ENCODE results near the gene NSMCE1. TPM values are rescaled to one million over a fixed set of nuclear protein-coding genes. Genes with fewer than 3 reads are reported as not detected.

Gene NSMCE1
- total RNA-seq, 1 donor from 2014 or later = 61.0 TPM

- CTCF ChIA-PET = interaction anchor here (0.6 to 5.7 kb wide), 15 partner anchors 10 to 168 kb away, joined by 3 to 98 read pairs (median 8); no protein-coding TSS in a partner anchor
- H3K36me3 Mint-ChIP-seq (ENCODE audit: low read depth) = peaks cover 28% of the 10 kb centered on the region
- POLR2A ChIA-PET = interaction anchor here (1.1 to 11.1 kb wide), 13 partner anchors 17 to 216 kb away, joined by 3 to 96 read pairs (median 13); partner anchors contain the start of genes IL21R, KDM8 and NSMCE1
- no peak for ATAC-seq (ENCODE audit: low read depth)
- peaks cover 86% of the 10 kb centered on the region for H3K4me1 Mint-ChIP-seq
- peak overlapping the region; percentile 88 for H3K27ac Mint-ChIP-seq
- DNase-seq = no peak
- no peaks in the 10 kb centered on the region for H3K9me3 Mint-ChIP-seq
- TF ChIP-seq CTCF (IDR thresholded peaks at IDR 0.05) = no peak
- intact Hi-C loops (cut with micrococcal nuclease) = loop anchor here (1.0 kb wide), 4 partner anchors 57 to 221 kb away; no protein-coding TSS in a partner anchor
- no peak overlapping the region for H3K4me3 Mint-ChIP-seq
- no peaks in the 10 kb centered on the region for H3K27me3 Mint-ChIP-seq
Measured at GRCh38 chr16:27235938-27236245, 32.7 kb downstream of the NSMCE1 start.

- Mint-ChIP-seq H3K36me3 (ENCODE audit: low read depth) (peaks cover 33% of the 10 kb centered on the region), H3K4me1 (peaks cover 92% of the 10 kb centered on the region), H3K27me3 (no peaks in the 10 kb centered on the region), H3K4me3 (peak overlapping the region; percentile 73), H3K27ac (peak overlapping the region; percentile 88), H3K9me3 (no peaks in the 10 kb centered on the region)
- POLR2A ChIA-PET = interaction anchor here (0.6 to 11.1 kb wide), 29 partner anchors 9 to 220 kb away, joined by 3 to 96 read pairs (median 5); partner anchors contain the start of genes IL21R, KDM8 and NSMCE1
- CTCF ChIA-PET = interaction anchor here (0.8 to 5.7 kb wide), 40 partner anchors 8 to 225 kb away, joined by 3 to 98 read pairs (median 4); partner anchors contain the start of gene KDM8
- intact Hi-C loops (cut with micrococcal nuclease) = loop anchor here (1.0 kb wide), 4 partner anchors 56 to 222 kb away; no protein-coding TSS in a partner anchor
- ATAC-seq (ENCODE audit: low read depth) (peak; percentile 10), DNase-seq (no peak)
- TF ChIP-seq CTCF (IDR thresholded peaks at IDR 0.05) = peak; percentile 44
Measured at GRCh38 chr16:27235055-27235937, 33.3 kb downstream of the NSMCE1 start.

- Mint-ChIP-seq H3K36me3 (ENCODE audit: low read depth) (peaks cover 28% of the 10 kb centered on the region), H3K4me3 (no peak overlapping the region), H3K9me3 (no peaks in the 10 kb centered on the region), H3K27ac (peak overlapping the region; percentile 88), H3K4me1 (peaks cover 96% of the 10 kb centered on the region), H3K27me3 (no peaks in the 10 kb centered on the region)
- ATAC-seq (ENCODE audit: low read depth) (no peak), DNase-seq (no peak)
- intact Hi-C loops (cut with micrococcal nuclease) = loop anchor here (1.0 kb wide), 5 partner anchors 55 to 223 kb away; no protein-coding TSS in a partner anchor
- POLR2A ChIA-PET = interaction anchor here (0.7 to 11.1 kb wide), 29 partner anchors 9 to 221 kb away, joined by 3 to 96 read pairs (median 5); partner anchors contain the start of genes IL21R, KDM8 and NSMCE1
- CTCF ChIA-PET = interaction anchor here (0.8 to 5.7 kb wide), 40 partner anchors 9 to 226 kb away, joined by 3 to 98 read pairs (median 4); partner anchors contain the start of gene KDM8
- TF ChIP-seq CTCF (IDR thresholded peaks at IDR 0.05) = no peak
Measured at GRCh38 chr16:27234603-27235002, 34.0 kb downstream of the NSMCE1 start.

GRCh38 chr16:27234171-27234570 is 34.4 kb downstream of the NSMCE1 start:
- no peaks in the 10 kb centered on the region for H3K27me3 Mint-ChIP-seq
- ATAC-seq (ENCODE audit: low read depth) (no peak), DNase-seq (no peak)
- TF ChIP-seq CTCF (IDR thresholded peaks at IDR 0.05) = no peak
- H3K27ac Mint-ChIP-seq = peak overlapping the region; percentile 65
- peaks cover 29% of the 10 kb centered on the region for H3K36me3 Mint-ChIP-seq (ENCODE audit: low read depth)
- H3K4me1 Mint-ChIP-seq = peaks cover 99% of the 10 kb centered on the region
- intact Hi-C loops (cut with micrococcal nuclease) = loop anchor here (1.0 kb wide), 1 partner anchor 79 kb away; no protein-coding TSS in a partner anchor
- H3K4me3 Mint-ChIP-seq = no peak overlapping the region
- no peaks in the 10 kb centered on the region for H3K9me3 Mint-ChIP-seq
- CTCF ChIA-PET = interaction anchor here (0.8 to 5.7 kb wide), 32 partner anchors 8 to 226 kb away, joined by 3 to 98 read pairs (median 4); partner anchors contain the start of gene KDM8
- POLR2A ChIA-PET = interaction anchor here (0.7 to 11.1 kb wide), 22 partner anchors 19 to 221 kb away, joined by 3 to 96 read pairs (median 6); partner anchors contain the start of gene NSMCE1
